H1 (cell line): ENCODE data around the gene TWNK. TPM values are rescaled to one million over a fixed set of nuclear protein-coding genes. Genes with fewer than 3 reads are reported as not detected.

Source experiments
- CHD2 ChIP-seq: IDR thresholded peaks from 2 replicates; pipeline ENCODE4 v1.6.1; 2012; ENCODE audit warnings: low read length, improper control_type of control experiment
- CTCF ChIP-seq, 3 experiments: IDR thresholded peaks; 1 replicate in 2 of 3; 2 replicates in 1 of 3; pipeline versions ENCODE4 v1.5.1 to v1.6.1; 2011; ENCODE audit warnings: low read length in 3 of 3, mild to moderate bottlenecking in 3 of 3, inconsistent platforms in 2 of 3, low read depth in 1 of 3, moderate library complexity in 1 of 3; ENCODE audit not compliant: insufficient read depth in 1 of 3; ENCODE audit errors: control extremely low read depth in 1 of 3
- E2F6 ChIP-seq: IDR thresholded peaks from 2 replicates; pipeline ENCODE4 v1.6.1; 2012; ENCODE audit warnings: inconsistent platforms
- GABPA ChIP-seq: IDR thresholded peaks from 2 replicates; pipeline ENCODE4 v1.6.1; 2011; ENCODE audit warnings: mild to moderate bottlenecking, low read length, moderate library complexity, borderline replicate concordance; ENCODE audit not compliant: insufficient read depth
- RFX5 ChIP-seq: IDR thresholded peaks from 2 replicates; pipeline ENCODE4 v1.6.1; 2011; ENCODE audit warnings: low read depth, low read length, improper control_type of control experiment, borderline replicate concordance
- RNF2 ChIP-seq: fragments of 200-900, 300-1000 bp; sonication (generic); IDR thresholded peaks from 2 replicates; pipeline ENCODE4 v1.7.1; 2016; ENCODE audit warnings: borderline replicate concordance, low read depth, mild to moderate bottlenecking, antibody characterized with exemption, low read length; ENCODE audit not compliant: poor library complexity, severe bottlenecking; ENCODE audit errors: missing control alignments
- SIX5 ChIP-seq: IDR thresholded peaks from 2 replicates; pipeline ENCODE4 v1.6.1; 2011; ENCODE audit warnings: mild to moderate bottlenecking, low read depth, low read length
- polyA plus RNA-seq, 7 experiments: library from polyadenylated mRNA; depleted of rRNA in 3 of 7; stranded (reverse) in 5 of 7; unstranded in 2 of 7; fragments of >200 nt in 5 of 7; fragments of 200-250 nt in 2 of 7; gene quantifications; 1 replicate in 5 of 7; 2 replicates in 1 of 7; 4 replicates in 1 of 7; pipeline versions ENCODE4 v1.2.1 to v1.2.3, GENCODE V29; 2011 to 2013; ENCODE audit warnings: missing spikeins in 2 of 7, mixed read lengths in 2 of 7
- total RNA-seq: library from RNA; stranded (reverse); fragmentation: NEBNext Ultra II Directional; extraction: Animal tissue kit (Norgen Biotek cat#: 25700); gene quantifications from 2 replicates; pipeline ENCODE4 v1.2.1, GENCODE V29; 2021

Gene TWNK
- total and polyA plus RNA-seq, 2 of the 8 experiments (the other 6 are each of a cell fraction or from before 2014, with no cell fraction given) = 15.4 to 32.5 TPM

GRCh38 chr10:101027106-101027720, 39.9 kb downstream of the TWNK start (continued):
- TF ChIP-seq RNF2 (no peak), RFX5 (no peak), E2F6 (no peak), CTCF (IDR thresholded peaks at IDR 0.05; ENCODE audit: control extremely low read depth in 1 of 3, insufficient read depth in 1 of 3, low read depth in 1 of 3, low read length in 3 of 3) (no peak), CHD2 (no peak), GABPA (no peak), SIX5 (no peak)
